Muscle of back (tissue), 11 donors: ENCODE results near the gene CEP295NL. TPM values are rescaled to one million over a fixed set of nuclear protein-coding genes. Genes with fewer than 3 reads are reported as not detected.
"Not testable (repeated sequence)": the region's sequence is repeated elsewhere in the genome, so short reads cannot be mapped to it uniquely, and the experiment has no call there.

Experiments used
- DNase-seq, 3 donors: peaks; one replicate each; pipeline versions ENCODE4 v3.0.0 to v3.0.0-alpha.2; 2013
- polyA plus RNA-seq, 10 donors: library from polyadenylated mRNA; unstranded; fragments of 120-200 nt; gene quantifications; one replicate each; pipeline ENCODE4 v1.2.1, GENCODE V29; 2013; ENCODE audit not compliant: insufficient read length in 10 of 10

The CEP295NL gene
- polyA plus RNA-seq, 10 donors: 0.09 to 0.69 (median 0.40) TPM; not detected in 1

GRCh38 chr17:78890498-78890897 is 12.5 kb downstream of the CEP295NL start:
- DNase-seq: no peak

GRCh38 chr17:78890096-78890495 is 12.9 kb downstream of the CEP295NL start:
- DNase-seq: not testable (repeated sequence)

GRCh38 chr17:78889531-78889930 is 13.5 kb downstream of the CEP295NL start:
- DNase-seq: no peak

GRCh38 chr17:78888941-78889518 is 14.0 kb downstream of the CEP295NL start:
- no peak for DNase-seq

- no peak for DNase-seq
These were observed 16.0 kb downstream of the CEP295NL start for GRCh38 chr17:78886954-78887353.

GRCh38 chr17:78885956-78886355 is 17.0 kb downstream of the CEP295NL start:
- DNase-seq: no peak

- DNase-seq: no peak
These were observed 17.9 kb downstream of the CEP295NL start for GRCh38 chr17:78884876-78885667.

GRCh38 chr17:78884148-78884825 is 18.7 kb downstream of the CEP295NL start:
- peak in 1 of 3 donors; percentile 81 for DNase-seq

GRCh38 chr17:78883533-78884131 is 19.4 kb downstream of the CEP295NL start:
- DNase-seq: peak; percentile 89 to 96 (median 94)

GRCh38 chr17:78883089-78883532 is 19.9 kb downstream of the CEP295NL start:
- peak; percentile 74 to 91 (median 80) for DNase-seq

GRCh38 chr17:78882540-78883088 is 20.4 kb downstream of the CEP295NL start:
- peak in 1 of 3 donors; percentile 70 for DNase-seq

GRCh38 chr17:78879635-78880186 is 23.3 kb downstream of the CEP295NL start:
- peak; percentile 88 to 95 (median 90) for DNase-seq

GRCh38 chr17:78878871-78879527 is 24.0 kb downstream of the CEP295NL start:
- DNase-seq: no peak

- no peak for DNase-seq
These were observed 24.7 kb downstream of the CEP295NL start for GRCh38 chr17:78878261-78878660.

- DNase-seq: not testable (repeated sequence)
These were observed 26.0 kb downstream of the CEP295NL start for GRCh38 chr17:78876954-78877517.

GRCh38 chr17:78876094-78876597 is 26.9 kb downstream of the CEP295NL start:
- DNase-seq: no peak

GRCh38 chr17:78875363-78876093 is 27.5 kb downstream of the CEP295NL start:
- DNase-seq: no peak

- DNase-seq: peak in 2 of 3 donors; percentile 68 to 76
These were observed 29.3 kb downstream of the CEP295NL start for GRCh38 chr17:78873519-78874340.

GRCh38 chr17:78872486-78872885 is 30.5 kb downstream of the CEP295NL start:
- DNase-seq: no peak
